Stimulated activated naive CD4-positive, alpha-beta T cell (primary cell): ENCODE measurements around the gene RIPPLY1.
"Not testable (repeated sequence)": the region's sequence is repeated elsewhere in the genome, so short reads cannot be mapped to it uniquely, and the experiment has no call there.

ENCODE experiments used
- DNase-seq, 6 experiments: peaks; one replicate each; lab custom pipeline; 2025; lab: John Stamatoyannopoulos, UW

The RIPPLY1 gene

DNA sequence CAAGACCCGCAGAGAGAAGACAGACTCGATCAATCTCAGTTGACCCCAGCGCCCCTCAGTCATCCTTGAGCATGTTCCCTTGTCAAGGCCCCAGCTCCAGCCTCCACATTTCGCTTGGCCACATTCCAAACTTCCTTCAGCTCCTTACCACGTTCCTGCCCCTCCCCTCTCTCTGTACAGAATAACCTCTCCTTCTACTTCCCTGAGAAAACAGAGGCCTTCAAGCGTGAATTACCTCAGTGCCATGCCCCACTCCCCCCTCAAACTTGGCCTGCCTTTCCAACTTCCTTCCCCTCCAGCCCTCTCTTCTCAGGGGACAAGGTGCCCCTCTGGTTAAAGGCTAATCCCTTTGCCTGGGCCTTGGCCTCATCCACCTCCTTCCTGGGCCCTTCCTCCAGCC lies 3.2 kb upstream of the RIPPLY1 start:
- DNase-seq: no peak

DNA sequence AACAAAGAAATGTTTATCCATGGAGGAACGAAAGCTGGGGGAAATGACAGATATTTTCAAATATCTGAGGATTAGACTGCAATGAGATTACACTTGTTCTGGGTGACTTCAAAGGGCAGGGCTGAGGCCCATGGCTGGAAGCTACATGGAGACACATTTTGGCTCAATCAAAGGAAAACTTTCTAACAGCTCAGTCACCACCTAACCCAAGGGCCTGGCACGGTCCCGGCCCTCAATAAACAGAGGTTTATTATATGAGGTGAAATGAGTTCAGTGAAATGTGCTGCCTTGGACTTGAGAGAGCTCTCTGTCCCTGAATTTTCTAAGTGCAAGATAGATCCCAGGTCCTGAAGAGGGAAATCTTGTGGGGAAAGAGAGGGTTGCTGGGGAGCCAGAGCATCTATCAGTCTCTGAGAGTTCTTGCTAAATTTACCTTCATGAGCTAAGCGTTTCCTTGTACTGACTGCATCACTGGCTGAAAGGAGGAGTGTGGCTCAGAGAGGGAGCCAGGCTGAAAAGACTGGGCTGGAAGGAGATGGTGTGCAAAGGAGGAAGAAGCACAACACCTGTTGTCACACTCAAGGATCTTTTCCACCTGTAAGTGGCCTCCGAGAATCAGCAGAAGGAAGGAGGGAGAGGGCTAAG lies 2.0 kb upstream of the RIPPLY1 start:
- no peak for DNase-seq

DNA sequence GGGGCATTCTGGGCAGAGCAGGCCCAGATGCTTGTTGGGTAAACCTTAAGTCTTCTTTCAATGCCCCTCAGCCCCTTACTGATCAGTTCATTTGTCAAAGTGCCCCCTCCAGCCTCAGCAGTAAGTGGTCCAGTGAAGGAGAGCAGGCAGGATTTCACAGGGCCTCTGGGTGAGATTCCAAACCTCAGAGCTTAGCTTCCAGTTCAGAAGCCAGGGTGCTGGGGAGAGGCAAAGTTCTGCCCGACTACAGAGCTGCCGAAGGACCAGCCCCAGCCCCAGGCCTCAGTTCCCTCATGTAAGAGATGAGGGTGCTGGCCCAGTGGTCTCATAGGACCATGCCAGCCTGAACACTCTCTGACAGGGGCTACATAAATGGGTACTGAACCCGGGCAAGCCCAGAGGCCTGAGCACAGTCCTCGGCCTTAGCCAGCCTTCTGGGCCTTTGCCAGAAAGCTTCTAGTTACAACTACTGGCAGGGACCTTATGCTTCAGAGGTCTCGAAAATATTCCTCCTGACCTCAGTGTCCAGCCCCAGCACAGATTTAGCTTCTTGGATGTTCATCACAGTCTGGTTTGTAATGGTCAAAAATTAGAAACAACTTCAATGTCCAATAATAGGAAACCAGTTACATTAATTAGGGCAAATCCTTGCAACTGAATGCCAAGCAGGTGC lies 851 bp upstream of the RIPPLY1 start:
- DNase-seq: no peak

DNA sequence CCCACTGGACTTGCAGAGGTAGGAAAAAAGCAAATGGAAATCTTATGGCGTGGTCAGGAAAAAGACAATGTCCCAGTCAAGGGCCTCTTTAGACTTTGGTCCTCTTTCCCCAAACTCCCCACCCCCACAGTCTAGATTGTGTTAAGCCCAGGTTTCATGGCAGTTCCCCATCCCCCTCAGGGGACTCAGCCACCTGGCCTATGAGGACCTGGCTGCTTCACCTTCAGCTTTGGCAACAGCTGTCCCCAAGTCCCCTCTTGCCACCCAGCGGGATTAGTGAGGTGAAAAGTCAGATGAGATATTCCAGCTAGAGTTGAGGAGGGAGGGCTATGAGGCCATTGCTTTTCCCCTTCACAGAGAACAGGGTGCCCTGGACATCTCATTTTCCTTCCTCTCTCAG lies 457 bp downstream of the RIPPLY1 start:
- no peak for DNase-seq

- no peak for DNase-seq
These were observed 1.3 kb downstream of the RIPPLY1 start for GRCh38 chrX:106901781-106902219.

GRCh38 chrX:106901341-106901740 lies 1.8 kb downstream of the RIPPLY1 start:
- DNase-seq: no peak

DNA sequence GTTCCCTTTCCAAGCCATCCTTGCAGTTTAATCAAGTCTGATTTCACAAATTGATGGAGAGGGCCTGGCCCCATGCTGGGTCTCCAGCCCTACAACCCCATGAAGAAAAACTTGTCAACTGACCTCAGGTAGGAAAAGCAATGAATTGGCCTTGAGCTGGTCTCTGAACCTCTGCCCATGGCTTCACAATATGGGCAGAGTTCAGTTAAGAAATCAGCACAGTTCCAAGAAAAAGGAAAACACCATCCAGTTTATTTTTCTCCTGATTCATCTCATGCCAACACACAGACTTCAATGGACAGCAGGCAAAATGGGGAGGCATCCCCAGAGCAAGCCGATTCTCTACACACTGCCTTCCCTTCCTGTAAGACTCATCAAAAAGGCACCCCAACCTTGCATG lies 3.3 kb downstream of the RIPPLY1 start:
- no peak for DNase-seq

GRCh38 chrX:106899276-106899675 lies 3.9 kb downstream of the RIPPLY1 start:
- no peak for DNase-seq

DNA sequence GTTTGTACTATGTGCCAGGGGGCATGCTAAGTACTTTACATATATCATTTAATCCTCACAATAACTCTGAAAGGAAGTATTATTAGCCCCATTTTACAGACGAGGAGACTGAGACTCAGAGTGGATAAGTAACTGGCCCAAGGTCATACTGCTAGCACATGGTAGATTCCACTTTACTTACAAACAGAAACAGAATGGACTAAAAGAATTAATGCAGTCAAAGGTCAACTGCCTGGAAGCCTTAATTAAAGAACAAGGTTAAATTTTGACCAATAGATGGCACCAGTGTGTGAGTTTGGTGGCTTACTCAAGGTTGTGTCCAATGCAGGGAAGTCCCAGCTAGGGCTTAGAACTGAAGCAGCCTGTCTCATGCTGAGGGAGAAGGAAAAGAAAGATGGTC lies 4.7 kb downstream of the RIPPLY1 start:
- peak in 2 of 6 experiments; percentile 23 to 24 for DNase-seq

GRCh38 chrX:106897259-106897658 lies 5.9 kb downstream of the RIPPLY1 start:
- no peak for DNase-seq

- no peak for DNase-seq
These were observed 8.1 kb downstream of the RIPPLY1 start for GRCh38 chrX:106894978-106895452.

GRCh38 chrX:106894392-106894909 lies 8.7 kb downstream of the RIPPLY1 start:
- DNase-seq: peak; percentile 1 to 55 (median 15)

- DNase-seq: no peak
These were observed 11.2 kb downstream of the RIPPLY1 start for GRCh38 chrX:106891762-106892460.

DNA sequence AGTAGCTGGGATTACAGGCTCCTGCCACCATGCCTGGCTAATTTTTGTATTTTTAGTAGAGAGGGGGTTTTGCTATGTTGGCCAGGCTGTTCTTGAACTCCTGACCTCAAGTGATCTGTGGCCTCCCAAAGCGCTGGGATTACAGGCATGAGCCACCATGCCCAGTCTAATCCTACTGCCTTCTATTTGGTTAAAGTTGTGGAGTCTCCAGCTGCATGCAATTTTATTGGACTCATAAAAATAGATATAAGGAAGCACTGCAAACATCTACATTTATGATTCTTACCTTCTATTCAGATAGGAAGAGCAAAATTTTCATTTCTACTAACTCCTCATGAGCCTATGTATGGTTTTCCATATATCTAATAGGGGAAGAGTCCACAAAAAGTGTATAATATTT lies 13.7 kb downstream of the RIPPLY1 start:
- DNase-seq: no peak

- DNase-seq: no peak
These were observed 28.0 kb downstream of the RIPPLY1 start for GRCh38 chrX:106875151-106875550.

GRCh38 chrX:106874075-106874474 lies 29.1 kb downstream of the RIPPLY1 start:
- peak in 2 of 6 experiments; percentile 20 to 27 for DNase-seq

- not testable (repeated sequence) for DNase-seq
These were observed 30.3 kb downstream of the RIPPLY1 start for GRCh38 chrX:106872796-106873195.

DNA sequence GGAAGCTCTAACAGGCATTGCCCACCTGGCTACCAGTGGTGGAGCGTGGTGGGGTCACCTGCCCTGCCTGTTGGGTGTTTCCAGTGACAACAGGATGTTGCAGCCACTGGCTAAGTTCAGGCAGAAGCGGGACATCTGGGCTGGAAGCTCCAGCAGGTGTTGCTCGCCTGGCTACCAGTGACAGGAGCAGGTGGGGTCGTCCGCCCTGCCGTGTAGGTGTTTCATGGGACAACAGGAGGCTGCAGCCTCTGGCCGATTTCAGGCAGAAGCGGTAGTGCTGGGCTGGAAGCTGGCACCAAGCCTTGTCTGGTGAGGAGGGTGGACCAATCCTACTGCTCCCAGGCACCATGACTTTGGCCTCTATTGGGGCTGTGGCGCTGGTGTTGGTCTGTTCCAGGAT lies 39.4 kb downstream of the RIPPLY1 start:
- no peak for DNase-seq

DNA sequence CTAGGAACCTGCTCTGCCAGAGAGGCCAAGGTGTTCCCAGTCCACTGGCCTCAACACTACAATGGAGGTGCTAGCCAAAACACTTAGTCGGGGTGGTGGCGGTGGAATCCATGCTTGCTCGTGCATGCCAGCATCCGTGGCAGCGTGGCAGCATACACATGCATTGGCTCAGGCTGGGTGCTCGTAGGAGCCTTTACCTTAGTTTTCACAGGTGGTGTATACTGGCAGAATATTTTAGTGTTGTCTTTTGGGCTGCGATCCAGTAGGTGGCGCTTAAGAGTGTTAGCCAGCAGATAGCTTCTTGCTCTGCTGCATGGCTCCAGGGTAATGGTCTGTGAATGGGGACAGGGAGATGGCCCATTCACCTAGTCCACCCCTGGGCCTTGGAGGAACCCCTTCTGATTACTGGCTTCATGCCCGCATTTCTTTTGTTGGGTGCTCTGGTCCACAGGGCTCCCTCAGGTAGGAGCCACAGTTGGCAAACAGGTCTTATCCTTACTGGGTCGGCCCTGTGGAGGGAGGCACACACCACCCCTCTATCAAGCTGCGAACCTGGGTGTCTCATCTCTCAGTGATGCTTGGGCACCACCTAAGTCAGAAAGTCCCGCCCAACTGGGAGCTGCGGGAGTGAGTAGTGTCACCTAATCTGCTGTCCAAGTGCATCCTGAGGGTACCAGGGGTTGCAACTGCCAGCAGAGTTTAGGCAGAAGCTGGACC lies 40.0 kb downstream of the RIPPLY1 start:
- DNase-seq: peak in 2 of 6 experiments; percentile 4 to 7
